ENCODE measurements around the gene AMBRA1.

Gene AMBRA1

GRCh38 chr11:46461461-46461927 lies 132.3 kb downstream of the AMBRA1 start:
- no peak for DNase-seq

DNA sequence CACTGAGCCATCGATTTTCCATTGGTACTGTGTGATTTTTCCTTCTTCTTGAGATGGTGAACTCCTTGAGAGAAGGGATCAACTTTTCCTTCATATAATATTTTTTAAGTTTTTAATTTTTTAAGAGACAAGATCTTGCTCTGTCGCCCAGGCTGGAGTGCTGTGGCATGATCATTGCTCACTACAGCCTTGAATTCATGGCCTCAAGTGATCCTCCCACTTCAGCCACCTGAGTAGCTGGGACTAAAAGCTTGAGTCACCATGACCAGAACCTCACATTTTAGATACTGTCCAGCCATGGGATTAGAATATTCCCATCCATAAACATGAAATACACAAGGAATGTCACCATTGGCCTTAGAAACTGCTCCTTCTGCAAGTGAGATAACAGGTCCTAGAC lies 135.3 kb downstream of the AMBRA1 start:
- DNase-seq: no peak

DNA sequence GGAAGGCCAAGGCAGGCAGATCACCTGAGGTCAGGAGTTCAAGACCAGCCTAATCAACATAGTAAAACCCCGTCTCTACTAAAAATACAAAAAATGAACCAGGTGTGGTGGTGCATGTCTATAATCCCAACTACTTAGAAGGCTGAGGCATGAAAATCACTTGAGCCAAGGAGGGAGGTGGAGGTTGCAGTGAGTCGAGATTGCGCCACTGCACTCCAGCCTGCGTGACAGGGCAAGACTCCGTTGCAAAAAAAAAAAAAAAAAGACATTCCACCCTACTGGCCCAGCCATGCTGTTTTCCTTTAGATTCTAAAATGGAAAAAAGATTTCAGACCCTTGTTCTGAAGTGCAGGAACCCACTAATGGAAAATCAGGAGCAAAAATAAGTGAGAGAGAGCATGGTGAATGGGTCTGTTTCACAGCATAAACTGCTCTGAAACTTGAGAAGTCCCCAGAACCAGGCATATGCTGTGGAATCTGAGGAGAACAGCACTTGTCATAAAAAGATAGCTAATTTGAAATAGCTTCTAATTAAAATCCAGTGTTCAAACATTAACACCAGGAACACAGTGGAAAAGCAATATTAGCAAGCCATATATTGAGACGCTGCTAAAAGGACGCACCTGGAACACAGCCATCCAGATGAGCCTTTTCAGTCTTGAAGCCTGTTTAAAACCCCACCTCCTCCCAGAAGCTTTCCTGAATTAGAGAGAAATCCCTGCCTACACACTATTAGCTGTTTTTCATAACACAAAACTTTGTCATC lies 136.0 kb downstream of the AMBRA1 start:
- DNase-seq: no peak

DNA sequence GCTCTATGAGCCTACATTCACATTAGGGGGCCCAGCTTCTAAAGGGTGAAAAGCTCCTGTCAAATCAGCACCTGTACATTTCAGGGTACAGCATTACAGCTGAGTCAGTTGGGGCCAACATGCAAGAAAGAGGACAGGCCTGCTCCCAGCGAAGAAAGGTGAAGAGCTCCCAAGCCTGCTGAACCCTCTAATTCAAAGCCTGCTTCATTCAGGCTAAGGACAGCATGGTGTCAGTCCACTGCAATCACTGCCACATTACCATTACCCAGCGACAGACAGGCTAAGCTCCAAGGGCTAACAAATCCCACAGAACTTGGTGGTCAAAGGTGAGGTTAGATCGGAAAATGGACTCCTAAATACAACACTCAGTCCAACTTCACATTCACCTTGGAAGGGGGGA lies 136.8 kb downstream of the AMBRA1 start:
- DNase-seq: no peak

GRCh38 chr11:46456269-46457001 lies 137.4 kb downstream of the AMBRA1 start:
- no peak for DNase-seq

DNA sequence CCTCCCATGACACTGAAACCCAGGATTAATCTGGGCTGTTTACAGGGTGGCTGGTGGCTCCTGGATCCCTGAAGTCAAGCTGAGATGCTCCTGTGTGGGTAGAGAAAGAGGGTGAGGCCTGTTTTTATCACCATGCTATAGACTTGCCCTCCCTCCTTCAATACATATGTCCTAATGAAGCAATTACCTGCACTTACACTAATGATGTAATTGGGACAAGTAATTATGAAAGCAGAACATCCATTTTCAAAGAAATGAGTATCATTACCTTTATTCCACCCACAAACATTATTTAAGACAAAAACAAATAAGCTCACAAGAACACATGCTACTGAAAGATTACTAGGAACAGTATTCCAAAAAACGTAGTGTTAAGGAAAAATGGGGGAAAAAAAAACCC lies 138.0 kb downstream of the AMBRA1 start:
- DNase-seq: no peak

DNA sequence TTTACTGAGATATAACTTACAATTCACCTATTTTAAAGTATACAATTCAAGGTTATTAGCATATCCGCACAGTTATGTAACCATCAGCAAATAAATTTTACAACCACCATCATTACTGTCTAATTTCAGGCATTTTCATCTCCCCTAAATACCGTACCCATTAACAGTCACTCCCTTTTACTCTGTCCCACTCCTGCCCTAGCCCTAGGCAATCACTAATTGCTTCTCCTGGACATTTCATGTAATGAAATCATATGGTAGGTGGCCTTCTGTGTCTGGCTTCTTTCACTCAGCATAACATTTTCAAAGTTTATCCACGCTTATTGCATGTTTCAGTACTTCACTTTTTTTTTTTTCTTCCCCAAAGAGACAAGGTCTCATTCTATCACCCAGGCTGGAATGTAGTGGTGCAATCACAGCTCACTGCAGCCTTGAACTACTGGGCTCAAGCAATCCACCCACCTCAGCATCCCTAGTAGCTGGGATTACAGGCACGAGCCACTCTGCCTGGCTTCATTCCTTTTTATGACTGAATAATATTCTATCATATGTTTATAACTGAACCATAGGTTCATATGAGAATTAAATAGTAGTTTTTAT lies 140.8 kb downstream of the AMBRA1 start:
- no peak for DNase-seq

DNA sequence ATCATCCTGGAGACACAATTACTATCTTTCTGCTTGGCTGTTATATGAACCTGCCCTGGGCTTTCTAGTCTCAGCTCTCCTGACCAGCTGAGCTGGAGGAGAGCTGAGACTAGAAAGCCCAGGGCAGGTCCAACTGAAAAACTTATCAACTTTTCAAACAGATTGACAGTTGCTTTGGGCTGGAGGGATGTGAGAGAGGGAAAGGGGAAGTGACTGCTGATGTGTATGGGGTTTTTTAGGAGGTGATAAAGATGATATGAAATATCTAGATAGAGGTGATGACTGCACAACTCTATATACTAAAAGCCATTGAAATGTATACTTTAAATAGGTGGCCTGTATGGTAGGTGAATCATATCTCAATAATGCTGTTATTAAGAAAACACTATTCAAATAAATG lies 142.1 kb downstream of the AMBRA1 start:
- DNase-seq: no peak

DNA sequence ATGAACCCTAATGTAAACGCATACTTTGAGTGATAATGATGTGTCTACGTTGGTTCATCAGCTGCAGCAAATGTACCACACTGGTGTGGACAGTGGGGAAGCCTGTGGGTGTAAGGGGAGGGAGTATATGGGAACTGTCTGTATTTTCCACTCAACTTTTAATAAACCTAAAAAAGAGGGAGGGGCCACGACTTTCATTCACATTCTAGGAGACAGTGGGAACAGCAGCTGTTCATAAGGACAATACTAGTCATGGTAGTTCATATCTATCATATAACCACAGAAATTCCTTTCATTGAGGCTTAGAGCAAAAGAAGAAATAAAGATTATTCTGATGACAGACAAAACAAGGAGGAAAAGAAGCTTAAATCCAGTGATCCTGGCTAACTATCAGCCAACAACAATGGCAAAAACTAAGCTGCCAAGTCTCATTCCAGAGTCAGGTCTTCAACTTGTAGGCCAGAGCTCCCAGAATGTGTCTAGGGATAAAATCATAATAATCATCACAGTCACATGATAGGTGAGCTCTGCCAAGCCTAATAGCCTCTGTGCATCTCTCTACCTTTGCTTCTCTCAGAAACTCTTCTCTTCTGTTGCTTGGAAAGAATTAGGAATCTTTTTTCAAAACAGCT lies 142.9 kb downstream of the AMBRA1 start:
- DNase-seq: no peak

DNA sequence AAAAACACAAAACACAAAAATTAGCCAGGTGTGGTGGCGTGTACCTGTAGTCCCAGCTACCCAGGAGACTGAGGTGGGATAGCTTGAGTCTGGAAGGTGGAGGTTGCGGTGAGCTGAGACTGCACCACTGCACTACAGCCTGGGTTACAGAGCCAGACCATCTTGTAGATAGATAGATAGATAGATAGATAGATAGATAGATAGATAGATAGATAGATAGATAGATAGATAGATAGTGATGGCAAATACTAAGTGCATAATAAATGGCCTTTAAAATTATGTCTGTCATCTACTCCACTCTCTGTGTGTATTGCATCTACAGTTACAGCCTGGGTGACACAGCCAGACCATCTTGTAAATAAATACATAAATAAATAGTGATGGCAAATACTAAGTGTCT lies 146.3 kb downstream of the AMBRA1 start:
- no peak for DNase-seq

- DNase-seq: no peak
These were observed 147.7 kb downstream of the AMBRA1 start for GRCh38 chr11:46445920-46446771.

GRCh38 chr11:46445192-46445919 lies 148.5 kb downstream of the AMBRA1 start:
- no peak for DNase-seq

DNA sequence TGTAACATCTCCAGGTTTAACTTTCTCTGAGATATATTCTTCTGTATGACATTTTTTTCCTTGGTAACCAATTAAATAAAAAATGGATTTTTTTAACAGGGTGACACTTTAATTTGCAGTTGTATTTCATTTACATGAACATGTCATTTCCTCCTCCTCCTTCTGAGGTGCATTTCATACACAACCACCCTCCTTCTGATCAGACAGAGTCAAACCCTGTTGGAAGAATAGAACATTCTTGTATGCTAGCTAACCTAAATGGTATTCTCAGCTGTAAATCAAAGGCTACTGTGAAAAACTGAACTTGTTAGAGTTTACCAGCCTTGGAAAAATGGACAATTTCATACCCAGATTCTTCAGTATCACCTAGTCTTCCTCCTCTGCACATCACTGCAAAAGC lies 149.5 kb downstream of the AMBRA1 start:
- no peak for DNase-seq

- DNase-seq: no peak
These were observed 155.6 kb downstream of the AMBRA1 start for GRCh38 chr11:46438211-46438610.

DNA sequence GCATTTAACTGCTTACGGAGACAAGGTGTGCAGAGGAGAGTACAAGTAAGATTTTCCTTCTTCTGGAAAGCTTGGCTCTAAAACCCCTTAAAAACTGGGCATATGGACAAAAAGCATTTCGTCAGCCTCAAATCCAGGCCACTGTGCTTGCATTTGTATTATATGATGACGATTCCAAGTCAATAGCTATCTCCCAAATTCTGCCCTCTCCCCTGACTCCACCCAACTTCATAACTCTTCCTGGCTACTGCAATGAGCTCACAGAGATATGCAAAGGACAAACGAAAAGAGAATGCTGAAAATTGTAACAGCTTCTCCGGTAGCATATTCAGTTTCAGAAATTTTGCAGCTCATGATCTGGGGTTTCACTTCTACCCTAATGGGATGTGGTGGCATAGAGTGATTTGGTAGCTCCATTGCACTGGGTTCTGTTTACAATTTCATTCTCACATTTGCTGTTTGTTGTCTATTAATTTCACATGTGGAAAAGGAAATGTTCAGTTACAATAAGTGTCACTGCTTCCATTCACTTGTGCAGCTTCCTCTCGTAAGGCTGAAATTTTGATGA lies 156.6 kb downstream of the AMBRA1 start:
- DNase-seq: no peak

DNA sequence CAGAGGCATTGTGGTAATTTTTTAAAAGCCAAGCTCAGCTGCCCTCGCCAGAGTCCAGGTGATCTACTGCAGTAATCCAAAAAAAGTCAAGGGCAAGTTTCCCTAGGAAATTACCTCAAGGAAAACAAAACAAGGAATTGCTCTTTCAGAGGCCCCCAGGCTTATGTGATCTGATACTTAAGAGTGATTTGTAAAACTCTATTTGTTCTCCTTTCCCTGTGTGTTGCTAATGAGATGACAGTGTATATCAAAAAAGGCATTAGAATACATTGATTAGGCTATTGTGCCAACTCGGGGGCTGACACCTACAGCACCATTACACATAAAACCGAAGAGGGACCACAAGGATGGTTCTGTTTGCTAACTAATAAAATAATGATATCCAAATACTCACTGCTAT lies 157.7 kb downstream of the AMBRA1 start:
- DNase-seq: no peak

- no peak for DNase-seq
These were observed 158.1 kb downstream of the AMBRA1 start for GRCh38 chr11:46435679-46436078.

GRCh38 chr11:46431211-46431610 lies 162.6 kb downstream of the AMBRA1 start:
- no peak for DNase-seq

GRCh38 chr11:46429717-46430116 lies 164.1 kb downstream of the AMBRA1 start:
- no peak for DNase-seq

DNA sequence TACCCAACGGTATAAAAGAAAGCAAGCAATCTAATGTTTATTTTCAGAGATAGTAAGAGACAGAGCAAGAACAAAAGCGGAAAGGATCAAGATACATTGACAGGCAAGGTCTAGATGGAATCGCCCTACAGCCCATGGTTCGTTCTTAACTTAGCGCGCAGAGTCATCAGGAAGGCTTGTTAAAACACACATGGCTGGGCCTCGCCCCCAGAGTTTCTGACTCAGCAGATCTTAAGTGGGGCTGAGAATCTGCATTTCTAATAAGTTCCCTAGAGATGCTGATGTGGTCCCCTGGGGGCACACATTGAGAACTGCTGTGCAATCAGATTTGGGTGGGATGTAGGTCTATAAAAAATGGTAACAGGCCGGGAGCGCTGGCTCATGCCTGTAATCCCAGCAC lies 166.5 kb downstream of the AMBRA1 start:
- DNase-seq: no peak

DNA sequence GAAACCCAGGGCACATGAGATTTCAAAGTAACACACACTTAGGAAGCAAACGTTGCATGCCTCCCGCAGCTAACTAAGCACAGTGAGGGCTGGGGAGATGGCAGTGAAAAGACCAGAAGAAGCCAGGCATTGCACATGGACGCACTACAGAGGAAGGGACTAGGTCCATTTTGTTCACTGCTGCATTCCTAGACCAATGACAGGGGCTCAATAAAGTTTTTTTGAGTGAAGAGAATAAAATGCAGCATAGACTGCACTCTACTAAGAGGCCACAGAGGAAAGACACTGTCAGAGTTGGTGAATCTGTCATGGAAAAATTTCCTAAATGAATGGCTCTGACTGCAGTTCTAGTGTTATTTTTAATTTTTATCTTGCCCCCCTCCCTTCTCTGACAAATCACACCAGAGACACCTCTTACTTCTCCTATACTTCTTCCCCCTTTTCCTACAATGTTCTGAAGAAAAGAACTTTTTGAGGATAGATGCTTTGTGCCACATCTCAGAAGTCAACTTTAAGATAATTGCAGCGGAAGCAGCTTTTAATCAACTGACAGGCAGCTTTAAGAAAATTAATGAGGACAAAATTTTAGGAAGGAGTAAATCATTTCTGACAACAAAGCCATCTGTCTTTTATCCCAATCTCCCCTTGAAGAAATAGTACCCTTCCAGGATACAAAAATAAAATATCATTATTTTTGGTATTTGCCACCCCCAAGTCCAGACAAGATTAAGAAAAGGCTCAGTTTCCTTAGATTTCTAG lies 167.4 kb downstream of the AMBRA1 start:
- DNase-seq: no peak
